B cell (primary cell): ENCODE measurements around the gene C2CD4A.

Experiments
- EZH2 ChIP-seq: IDR thresholded peaks from 2 replicates; pipeline ENCODE4 v1.6.1; 2012; ENCODE audit warnings: borderline replicate concordance, low read depth, mild to moderate bottlenecking, moderate library complexity, low read length; ENCODE audit not compliant: insufficient read depth, poor library complexity, severe bottlenecking
- TF ChIP-seq, protein P1 (sequence below): fragments of 200-600 bp; IDR thresholded peaks from one replicate; pipeline ENCODE4 v1.8.0; 2022; ENCODE audit warnings: antibody characterized with exemption, mild to moderate bottlenecking

DNA sequence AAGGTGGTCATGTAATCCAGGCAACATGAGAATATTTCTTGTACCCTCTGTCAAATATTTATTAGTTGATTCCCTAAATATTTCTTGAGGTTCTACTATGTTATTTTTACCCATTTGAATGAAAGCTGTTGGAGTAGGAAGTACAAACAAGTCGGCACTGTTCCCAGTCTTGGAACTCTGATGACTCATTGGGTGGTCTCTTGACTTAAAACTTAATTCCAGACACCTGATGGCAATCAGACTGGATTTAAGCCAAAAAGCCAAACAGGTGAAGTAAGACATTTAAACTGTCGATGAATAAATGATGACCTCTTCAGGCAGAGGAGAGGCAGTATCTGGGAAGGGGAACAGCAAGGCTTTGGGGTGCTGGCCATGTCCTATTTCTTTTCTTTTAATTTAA is 22.8 kb downstream of the C2CD4A start:
- TF ChIP-seq, protein P1, sequence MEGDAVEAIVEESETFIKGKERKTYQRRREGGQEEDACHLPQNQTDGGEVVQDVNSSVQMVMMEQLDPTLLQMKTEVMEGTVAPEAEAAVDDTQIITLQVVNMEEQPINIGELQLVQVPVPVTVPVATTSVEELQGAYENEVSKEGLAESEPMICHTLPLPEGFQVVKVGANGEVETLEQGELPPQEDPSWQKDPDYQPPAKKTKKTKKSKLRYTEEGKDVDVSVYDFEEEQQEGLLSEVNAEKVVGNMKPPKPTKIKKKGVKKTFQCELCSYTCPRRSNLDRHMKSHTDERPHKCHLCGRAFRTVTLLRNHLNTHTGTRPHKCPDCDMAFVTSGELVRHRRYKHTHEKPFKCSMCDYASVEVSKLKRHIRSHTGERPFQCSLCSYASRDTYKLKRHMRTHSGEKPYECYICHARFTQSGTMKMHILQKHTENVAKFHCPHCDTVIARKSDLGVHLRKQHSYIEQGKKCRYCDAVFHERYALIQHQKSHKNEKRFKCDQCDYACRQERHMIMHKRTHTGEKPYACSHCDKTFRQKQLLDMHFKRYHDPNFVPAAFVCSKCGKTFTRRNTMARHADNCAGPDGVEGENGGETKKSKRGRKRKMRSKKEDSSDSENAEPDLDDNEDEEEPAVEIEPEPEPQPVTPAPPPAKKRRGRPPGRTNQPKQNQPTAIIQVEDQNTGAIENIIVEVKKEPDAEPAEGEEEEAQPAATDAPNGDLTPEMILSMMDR: no peak
- TF ChIP-seq EZH2: no peak
